Measurements from ENCODE around the gene SOX13. TPM values are rescaled to one million over a fixed set of nuclear protein-coding genes. Genes with fewer than 3 reads are reported as not detected.

SOX13 gene
- total RNA-seq, 1 experiment from 2014 or later: not detected

GRCh38 chr1:204157962-204158361, 85.0 kb downstream of the SOX13 start:
- in situ Hi-C loops (cut with HindIII; ENCODE audit: low sequenced_read_pairs): no loop called here

GRCh38 chr1:204161609-204162493, 88.9 kb downstream of the SOX13 start:
- in situ Hi-C loops (cut with HindIII; ENCODE audit: low sequenced_read_pairs): no loop called here

More at GRCh38 chr1:204157962-204158361, 85.0 kb downstream of the SOX13 start:
- no peak for DNase-seq (ENCODE audit: low spot score)

GRCh38 chr1:204162494-204163074, 89.7 kb downstream of the SOX13 start:
- in situ Hi-C loops (cut with HindIII; ENCODE audit: low sequenced_read_pairs): no loop called here
- peak; percentile 80 for DNase-seq (ENCODE audit: low spot score)

More at GRCh38 chr1:204161609-204162493, 88.9 kb downstream of the SOX13 start:
- no peak for DNase-seq (ENCODE audit: low spot score)

- in situ Hi-C loops (cut with HindIII; ENCODE audit: low sequenced_read_pairs): no loop called here
- DNase-seq (ENCODE audit: low spot score): no peak
Observed at GRCh38 chr1:204166219-204166618, 93.3 kb downstream of the SOX13 start, which contains the start of gene REN. REN (minus strand) TSS chr1:204166337; CDS start chr1:204166293, 44 bp downstream.

- in situ Hi-C loops (cut with HindIII; ENCODE audit: low sequenced_read_pairs): no loop called here
- no peak for DNase-seq (ENCODE audit: low spot score)
Observed at GRCh38 chr1:204167730-204168129, 94.8 kb downstream of the SOX13 start.

DNA sequence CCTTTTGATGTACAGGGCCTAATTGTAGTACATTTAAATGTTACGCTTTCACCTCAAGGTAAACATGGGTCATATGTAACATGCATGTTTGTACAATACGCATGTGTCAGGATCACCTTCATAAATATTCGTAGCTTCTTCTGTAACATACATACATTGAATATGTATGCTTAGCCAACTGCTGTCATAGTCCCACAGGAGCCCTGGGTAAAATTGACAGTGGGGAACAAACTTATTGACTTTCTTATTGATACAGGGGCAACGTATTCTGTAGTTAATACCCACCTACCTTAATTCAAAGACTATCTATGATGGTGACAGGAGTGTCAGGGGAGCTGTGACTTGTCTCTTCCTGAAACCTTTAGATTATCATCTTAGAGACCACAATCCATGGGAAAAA, 96.9 kb downstream of the SOX13 start:
- DNase-seq (ENCODE audit: low spot score): no peak
- in situ Hi-C loops (cut with HindIII; ENCODE audit: low sequenced_read_pairs): no loop called here

- no peak for DNase-seq (ENCODE audit: low spot score)
- in situ Hi-C loops (cut with HindIII; ENCODE audit: low sequenced_read_pairs): no loop called here
Observed at GRCh38 chr1:204170494-204171155, 97.7 kb downstream of the SOX13 start.

GRCh38 chr1:204171751-204172178, 98.8 kb downstream of the SOX13 start:
- in situ Hi-C loops (cut with HindIII; ENCODE audit: low sequenced_read_pairs): no loop called here
- no peak for DNase-seq (ENCODE audit: low spot score)

- no peak for DNase-seq (ENCODE audit: low spot score)
- in situ Hi-C loops (cut with HindIII; ENCODE audit: low sequenced_read_pairs): no loop called here
Observed at GRCh38 chr1:204172404-204173029, 99.6 kb downstream of the SOX13 start.

- in situ Hi-C loops (cut with HindIII; ENCODE audit: low sequenced_read_pairs): no loop called here
- no peak for DNase-seq (ENCODE audit: low spot score)
Observed at GRCh38 chr1:204174958-204175357, 102.0 kb downstream of the SOX13 start.

- in situ Hi-C loops (cut with HindIII; ENCODE audit: low sequenced_read_pairs): no loop called here
- DNase-seq (ENCODE audit: low spot score): no peak
Observed at GRCh38 chr1:204176049-204176448, 103.1 kb downstream of the SOX13 start.

GRCh38 chr1:204177133-204177532, 104.2 kb downstream of the SOX13 start:
- DNase-seq (ENCODE audit: low spot score): no peak
- in situ Hi-C loops (cut with HindIII; ENCODE audit: low sequenced_read_pairs): no loop called here

Other genes with a start within 250 kb of the SOX13 start
- 149 and 171 TPM in 2 replicates for gene SNRPE, start 211.5 kb upstream of the SOX13 start, total RNA-seq (2014; rRNA removed; shearing (Covaris generic))
- 11.9 and 15.8 TPM in 2 replicates for gene ETNK2, start 78.9 kb downstream of the SOX13 start, total RNA-seq (2014; rRNA removed; shearing (Covaris generic))
- not detected in 2 replicates for gene REN, start 93.2 kb downstream of the SOX13 start, total RNA-seq (2014; rRNA removed; shearing (Covaris generic))
- gene KISS1, start 123.4 kb downstream of the SOX13 start, total RNA-seq (2014; rRNA removed; shearing (Covaris generic)): 0.25 TPM in 1 of 2 replicates, not detected in the other
- gene GOLT1A, start 140.9 kb downstream of the SOX13 start, total RNA-seq (2014; rRNA removed; shearing (Covaris generic)): not detected in 2 replicates